HUES64 (cell line): ENCODE data around the gene KCNG2.
A peak's percentile ranks its signal among the peaks of the same experiment; 100 is the strongest.

Experiments
- H3K27ac ChIP-seq: 2 replicates; pipeline ENCODE4 v1.7.0; 2013; ENCODE audit warnings: low read depth, low read length, inconsistent platforms
- H3K27me3 ChIP-seq: 2 replicates; pipeline ENCODE4 v1.6.1; 2013; ENCODE audit warnings: mild to moderate bottlenecking, low read length; ENCODE audit not compliant: insufficient read depth
- H3K36me3 ChIP-seq: 2 replicates; pipeline ENCODE4 v1.6.1; 2013; ENCODE audit warnings: mild to moderate bottlenecking, low read length; ENCODE audit not compliant: insufficient read depth
- H3K4me1 ChIP-seq: 2 replicates; pipeline ENCODE4 v1.6.1; 2013; ENCODE audit warnings: mild to moderate bottlenecking, low read length, moderate library complexity; ENCODE audit not compliant: insufficient read depth
- H3K4me3 ChIP-seq: 2 replicates; pipeline ENCODE4 v1.5.1; 2013; ENCODE audit warnings: mild to moderate bottlenecking, low read length, moderate library complexity
- H3K9ac ChIP-seq: 2 replicates; pipeline ENCODE4 v1.6.1; 2013; ENCODE audit warnings: mild to moderate bottlenecking, low read depth, low read length
- H3K9me3 ChIP-seq: 2 replicates; pipeline ENCODE4 v1.6.1; 2013; ENCODE audit warnings: low read depth, low read length; ENCODE audit not compliant: insufficient read depth
- WGBS: fragments of 150-250, 120-280 bp; methylation state at CpG from one replicate; pipeline ENCODE4 v1.1.7; 2013; ENCODE audit warnings: missing lambda C conversion rate; 5-methylcytosine and 5-hydroxymethylcytosine counted together

The KCNG2 gene

GRCh38 chr18:79779700-79780190, 18.0 kb upstream of the KCNG2 start:
- Histone ChIP-seq H3K4me1 (no peaks in the 10 kb centered on the region), H3K4me3 (no peak overlapping the region), H3K9me3 (no peaks in the 10 kb centered on the region), H3K27me3 (0 out of 2 replicates have a peak, but pooled peaks cover 12% of the 10 kb centered on the region), H3K9ac (no peak overlapping the region), H3K36me3 (no peaks in the 10 kb centered on the region), H3K27ac (no peak overlapping the region)
- WGBS, result 91% methylated on average over 18 of the region's 18 CpGs

- Histone ChIP-seq H3K27me3 (peaks cover 20% of the 10 kb centered on the region; the same call in 1 of the 2 replicates), H3K27ac (no peak overlapping the region), H3K4me1 (no peaks in the 10 kb centered on the region), H3K9ac (no peak overlapping the region), H3K9me3 (no peaks in the 10 kb centered on the region), H3K36me3 (no peaks in the 10 kb centered on the region), H3K4me3 (no peak overlapping the region)
- 92% methylated on average over 7 of the region's 8 CpGs for WGBS
Observed at GRCh38 chr18:79780547-79780946, 17.2 kb upstream of the KCNG2 start.

- H3K4me3 ChIP-seq, result no peak overlapping the region
- H3K27me3 ChIP-seq, result peaks cover 28% of the 10 kb centered on the region
- no peak overlapping the region for H3K9ac ChIP-seq
- H3K4me1 ChIP-seq, result no peaks in the 10 kb centered on the region
- H3K9me3 ChIP-seq, result no peaks in the 10 kb centered on the region
- no peak overlapping the region for H3K27ac ChIP-seq
- WGBS, result 91% methylated on average over 17 of the region's 17 CpGs
- H3K36me3 ChIP-seq, result no peaks in the 10 kb centered on the region
Observed at GRCh38 chr18:79781331-79781941, 16.3 kb upstream of the KCNG2 start.

GRCh38 chr18:79782566-79783308, 15.0 kb upstream of the KCNG2 start:
- H3K4me1 ChIP-seq, result no peaks in the 10 kb centered on the region
- H3K9me3 ChIP-seq, result no peaks in the 10 kb centered on the region
- WGBS, result 93% methylated on average over 43 of the region's 43 CpGs
- peaks cover 41% of the 10 kb centered on the region for H3K27me3 ChIP-seq
- H3K27ac ChIP-seq, result no peak overlapping the region
- no peaks in the 10 kb centered on the region for H3K36me3 ChIP-seq
- no peak overlapping the region for H3K9ac ChIP-seq
- H3K4me3 ChIP-seq, result no peak overlapping the region

GRCh38 chr18:79784071-79784913, 13.4 kb upstream of the KCNG2 start:
- H3K9me3 ChIP-seq, result no peaks in the 10 kb centered on the region
- H3K27ac ChIP-seq, result no peak overlapping the region
- H3K27me3 ChIP-seq, result peaks cover 56% of the 10 kb centered on the region
- no peaks in the 10 kb centered on the region for H3K4me1 ChIP-seq
- no peak overlapping the region for H3K4me3 ChIP-seq
- H3K36me3 ChIP-seq, result no peaks in the 10 kb centered on the region
- 91% methylated on average over 40 of the region's 42 CpGs for WGBS
- no peak overlapping the region for H3K9ac ChIP-seq

- Histone ChIP-seq H3K27me3 (peaks cover 64% of the 10 kb centered on the region), H3K4me1 (no peaks in the 10 kb centered on the region), H3K36me3 (no peaks in the 10 kb centered on the region), H3K4me3 (no peak overlapping the region), H3K9ac (no peak overlapping the region), H3K9me3 (no peaks in the 10 kb centered on the region), H3K27ac (no peak overlapping the region)
- 86% methylated on average over 32 of the region's 32 CpGs for WGBS
Observed at GRCh38 chr18:79784965-79785770, 12.6 kb upstream of the KCNG2 start.

- Histone ChIP-seq H3K9me3 (no peaks in the 10 kb centered on the region), H3K27me3 (peaks cover 71% of the 10 kb centered on the region), H3K36me3 (no peaks in the 10 kb centered on the region), H3K4me1 (no peaks in the 10 kb centered on the region), H3K27ac (no peak overlapping the region), H3K4me3 (no peak overlapping the region), H3K9ac (no peak overlapping the region)
- 83% methylated on average over 12 of the region's 12 CpGs for WGBS
Observed at GRCh38 chr18:79785831-79786230, 11.9 kb upstream of the KCNG2 start.

GRCh38 chr18:79786304-79786703, 11.4 kb upstream of the KCNG2 start:
- WGBS, result 79% methylated on average over 14 of the region's 14 CpGs
- H3K27me3 ChIP-seq, result peaks cover 76% of the 10 kb centered on the region

GRCh38 chr18:79786786-79787526, 10.8 kb upstream of the KCNG2 start:
- H3K27me3 ChIP-seq, result peaks cover 80% of the 10 kb centered on the region
- H3K4me3 ChIP-seq, result no peak overlapping the region
- no peaks in the 10 kb centered on the region for H3K36me3 ChIP-seq
- no peak overlapping the region for H3K27ac ChIP-seq
- no peak overlapping the region for H3K9ac ChIP-seq
- no peaks in the 10 kb centered on the region for H3K9me3 ChIP-seq
- WGBS, result 89% methylated on average over 22 of the region's 22 CpGs
- no peaks in the 10 kb centered on the region for H3K4me1 ChIP-seq

More at GRCh38 chr18:79786304-79786703, 11.4 kb upstream of the KCNG2 start:
- H3K36me3 ChIP-seq, result no peaks in the 10 kb centered on the region
- H3K27ac ChIP-seq, result no peak overlapping the region
- no peak overlapping the region for H3K9ac ChIP-seq
- no peak overlapping the region for H3K4me3 ChIP-seq
- H3K9me3 ChIP-seq, result no peaks in the 10 kb centered on the region
- H3K4me1 ChIP-seq, result no peaks in the 10 kb centered on the region

- 0 out of 2 replicates have a peak overlapping the region, but pooled peaks have one; percentile 48 for H3K4me3 ChIP-seq
- 88% methylated on average over 16 of the region's 16 CpGs for WGBS
- no peak overlapping the region for H3K9ac ChIP-seq
- H3K9me3 ChIP-seq, result no peaks in the 10 kb centered on the region
- no peaks in the 10 kb centered on the region for H3K4me1 ChIP-seq
- peaks cover 82% of the 10 kb centered on the region for H3K27me3 ChIP-seq
- H3K27ac ChIP-seq, result no peak overlapping the region
- no peaks in the 10 kb centered on the region for H3K36me3 ChIP-seq
Observed at GRCh38 chr18:79787527-79787864, 10.2 kb upstream of the KCNG2 start.
